Measurements from ENCODE around the gene CHCHD10.

CHCHD10 gene

GRCh38 chr22:23793326-23793725 lies 25.6 kb upstream of the CHCHD10 start:
- H3K4me3 ChIP-seq (IDR thresholded peaks at IDR 0.05; ENCODE audit: insufficient read depth, low read depth, low read length): no peak overlapping the region
- H2AFZ ChIP-seq (ENCODE audit: low read depth): no peak overlapping the region
- H3K36me3 ChIP-seq (ENCODE audit: insufficient read depth): peaks cover 3% of the 10 kb centered on the region; the same call in 1 of the 2 replicates
- no peaks in the 10 kb centered on the region for H3K27me3 ChIP-seq (ENCODE audit: insufficient read depth, low read depth)
- no peak overlapping the region for H3K4me2 ChIP-seq
- H3K27ac ChIP-seq: no peak overlapping the region
- TF ChIP-seq CTCF (conservative IDR thresholded peaks at IDR 0.05; ENCODE audit: low read depth, low read length): no peak
- H3K4me1 ChIP-seq (ENCODE audit: low read depth, poor library complexity, severe bottlenecking): peaks cover 21% of the 10 kb centered on the region
- no peak overlapping the region for H3K9ac ChIP-seq
- peaks cover 15% of the 10 kb centered on the region; the same call in 1 of the 2 replicates for H4K20me1 ChIP-seq (ENCODE audit: insufficient read depth)
- peaks cover 41% of the 10 kb centered on the region for H3K79me2 ChIP-seq (ENCODE audit: insufficient read depth, low read depth)

GRCh38 chr22:23791738-23792645 lies 24.2 kb upstream of the CHCHD10 start:
- H2AFZ ChIP-seq (ENCODE audit: low read depth): no peak overlapping the region
- H3K36me3 ChIP-seq (ENCODE audit: insufficient read depth): peaks cover 3% of the 10 kb centered on the region; the same call in 1 of the 2 replicates
- H3K27me3 ChIP-seq (ENCODE audit: insufficient read depth, low read depth): no peaks in the 10 kb centered on the region
- TF ChIP-seq CTCF (conservative IDR thresholded peaks at IDR 0.05; ENCODE audit: low read depth, low read length): no peak
- no peak overlapping the region for H3K4me3 ChIP-seq (IDR thresholded peaks at IDR 0.05; ENCODE audit: insufficient read depth, low read depth, low read length)
- H4K20me1 ChIP-seq (ENCODE audit: insufficient read depth): peaks cover 21% of the 10 kb centered on the region
- peaks cover 52% of the 10 kb centered on the region for H3K79me2 ChIP-seq (ENCODE audit: insufficient read depth, low read depth)
- H3K4me2 ChIP-seq: no peak overlapping the region
- peaks cover 29% of the 10 kb centered on the region for H3K4me1 ChIP-seq (ENCODE audit: low read depth, poor library complexity, severe bottlenecking)
- no peak overlapping the region for H3K9ac ChIP-seq
- no peak overlapping the region for H3K27ac ChIP-seq

GRCh38 chr22:23790819-23791737 lies 23.3 kb upstream of the CHCHD10 start:
- peaks cover 34% of the 10 kb centered on the region for H3K4me1 ChIP-seq (ENCODE audit: low read depth, poor library complexity, severe bottlenecking)
- H4K20me1 ChIP-seq (ENCODE audit: insufficient read depth): peaks cover 21% of the 10 kb centered on the region
- H3K4me3 ChIP-seq (IDR thresholded peaks at IDR 0.05; ENCODE audit: insufficient read depth, low read depth, low read length): no peak overlapping the region
- H3K9ac ChIP-seq: no peak overlapping the region
- no peak overlapping the region for H2AFZ ChIP-seq (ENCODE audit: low read depth)
- no peaks in the 10 kb centered on the region for H3K27me3 ChIP-seq (ENCODE audit: insufficient read depth, low read depth)
- H3K79me2 ChIP-seq (ENCODE audit: insufficient read depth, low read depth): peaks cover 52% of the 10 kb centered on the region
- no peak overlapping the region for H3K4me2 ChIP-seq
- no peak for TF ChIP-seq CTCF (conservative IDR thresholded peaks at IDR 0.05; ENCODE audit: low read depth, low read length)
- peaks cover 3% of the 10 kb centered on the region; the same call in 1 of the 2 replicates for H3K36me3 ChIP-seq (ENCODE audit: insufficient read depth)
- H3K27ac ChIP-seq: no peak overlapping the region

- no peak for TF ChIP-seq CTCF (conservative IDR thresholded peaks at IDR 0.05; ENCODE audit: low read depth, low read length)
- H3K27me3 ChIP-seq (ENCODE audit: insufficient read depth, low read depth): no peaks in the 10 kb centered on the region
- no peak overlapping the region for H3K9ac ChIP-seq
- H3K36me3 ChIP-seq (ENCODE audit: insufficient read depth): peaks cover 3% of the 10 kb centered on the region; the same call in 1 of the 2 replicates
- peaks cover 21% of the 10 kb centered on the region for H4K20me1 ChIP-seq (ENCODE audit: insufficient read depth)
- H3K79me2 ChIP-seq (ENCODE audit: insufficient read depth, low read depth): peaks cover 52% of the 10 kb centered on the region
- H3K27ac ChIP-seq: no peak overlapping the region
- no peak overlapping the region for H3K4me2 ChIP-seq
- no peak overlapping the region for H2AFZ ChIP-seq (ENCODE audit: low read depth)
- peaks cover 43% of the 10 kb centered on the region for H3K4me1 ChIP-seq (ENCODE audit: low read depth, poor library complexity, severe bottlenecking)
- H3K4me3 ChIP-seq (IDR thresholded peaks at IDR 0.05; ENCODE audit: insufficient read depth, low read depth, low read length): no peak overlapping the region
These were observed 21.9 kb upstream of the CHCHD10 start for GRCh38 chr22:23789638-23790037.

Measured in KMS-11 (cell line).